Measurements from ENCODE around the gene WDCP.

DNA sequence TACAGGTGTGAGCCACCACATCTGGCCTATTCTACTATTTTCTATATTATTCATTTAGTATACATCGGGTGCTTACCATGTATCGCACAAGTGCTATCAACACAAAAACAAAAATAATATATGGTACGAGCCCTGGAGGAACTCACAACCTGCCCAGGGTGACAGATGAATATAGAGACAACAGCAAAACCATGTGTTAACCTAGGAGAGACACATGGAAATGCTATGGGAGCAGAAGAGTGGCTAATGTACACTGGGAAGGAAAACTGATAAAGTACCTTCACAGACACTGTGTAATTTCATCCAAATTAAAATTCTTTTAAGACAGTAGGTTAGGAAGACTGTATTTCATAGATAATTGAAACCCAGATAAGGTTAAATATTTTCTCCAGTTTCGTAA lies 25.1 kb upstream of the WDCP start:
- TF ChIP-seq, protein P1, sequence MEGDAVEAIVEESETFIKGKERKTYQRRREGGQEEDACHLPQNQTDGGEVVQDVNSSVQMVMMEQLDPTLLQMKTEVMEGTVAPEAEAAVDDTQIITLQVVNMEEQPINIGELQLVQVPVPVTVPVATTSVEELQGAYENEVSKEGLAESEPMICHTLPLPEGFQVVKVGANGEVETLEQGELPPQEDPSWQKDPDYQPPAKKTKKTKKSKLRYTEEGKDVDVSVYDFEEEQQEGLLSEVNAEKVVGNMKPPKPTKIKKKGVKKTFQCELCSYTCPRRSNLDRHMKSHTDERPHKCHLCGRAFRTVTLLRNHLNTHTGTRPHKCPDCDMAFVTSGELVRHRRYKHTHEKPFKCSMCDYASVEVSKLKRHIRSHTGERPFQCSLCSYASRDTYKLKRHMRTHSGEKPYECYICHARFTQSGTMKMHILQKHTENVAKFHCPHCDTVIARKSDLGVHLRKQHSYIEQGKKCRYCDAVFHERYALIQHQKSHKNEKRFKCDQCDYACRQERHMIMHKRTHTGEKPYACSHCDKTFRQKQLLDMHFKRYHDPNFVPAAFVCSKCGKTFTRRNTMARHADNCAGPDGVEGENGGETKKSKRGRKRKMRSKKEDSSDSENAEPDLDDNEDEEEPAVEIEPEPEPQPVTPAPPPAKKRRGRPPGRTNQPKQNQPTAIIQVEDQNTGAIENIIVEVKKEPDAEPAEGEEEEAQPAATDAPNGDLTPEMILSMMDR (IDR thresholded peaks at IDR 0.05): no peak
- TF ChIP-seq POLR2A (IDR thresholded peaks at IDR 0.05): no peak
